H9 (cell line): ENCODE measurements around the gene NRCAM. TPM values are rescaled to one million over a fixed set of nuclear protein-coding genes. Genes with fewer than 3 reads are reported as not detected.

ENCODE experiments used
- DNase-seq: peaks from one replicate; pipeline ENCODE4 v3.0.0-alpha.2; 2017
- H2AFZ ChIP-seq: one replicate; pipeline ENCODE4 v1.6.1; 2013; ENCODE audit warnings: mild to moderate bottlenecking, low read length, control low read depth, moderate library complexity
- H2AK5ac ChIP-seq: 2 replicates; pipeline ENCODE4 v1.6.1; 2013; ENCODE audit warnings: low read length, control low read depth, mixed read lengths; ENCODE audit not compliant: insufficient read length
- H2BK120ac ChIP-seq: one replicate; pipeline ENCODE4 v1.6.1; 2013; ENCODE audit warnings: low read depth, mild to moderate bottlenecking, low read length, control low read depth, inconsistent platforms; ENCODE audit not compliant: poor library complexity, severe bottlenecking
- H2BK12ac ChIP-seq: 2 replicates; pipeline ENCODE4 v1.6.1; 2013; ENCODE audit warnings: low read length, control low read depth, mixed read lengths, low read depth; ENCODE audit not compliant: insufficient read length
- H2BK15ac ChIP-seq: 2 replicates; pipeline ENCODE4 v1.6.1; 2013; ENCODE audit warnings: low read depth, low read length, control low read depth
- H2BK20ac ChIP-seq: one replicate; pipeline ENCODE4 v1.6.1; 2013; ENCODE audit warnings: low read depth, mild to moderate bottlenecking, low read length, control low read depth, inconsistent platforms; ENCODE audit not compliant: poor library complexity, severe bottlenecking
- H2BK5ac ChIP-seq: 2 replicates; pipeline ENCODE4 v1.6.1; 2013; ENCODE audit warnings: low read length, control low read depth, mixed read lengths; ENCODE audit not compliant: insufficient read length
- H3K14ac ChIP-seq: 2 replicates; pipeline ENCODE4 v1.6.1; 2013; ENCODE audit warnings: low read length, control low read depth; ENCODE audit not compliant: insufficient read depth
- H3K18ac ChIP-seq: 2 replicates; pipeline ENCODE4 v1.6.1; 2013; ENCODE audit warnings: low read depth, mild to moderate bottlenecking, mixed read lengths, low read length, control low read depth; ENCODE audit not compliant: insufficient read length
- H3K23ac ChIP-seq: 2 replicates; pipeline ENCODE4 v1.6.1; 2013; ENCODE audit warnings: low read length, control low read depth, mixed read lengths, low read depth; ENCODE audit not compliant: insufficient read length
- H3K23me2 ChIP-seq: 2 replicates; pipeline ENCODE4 v1.6.1; 2013; ENCODE audit warnings: low read depth, mild to moderate bottlenecking, mixed read lengths, low read length, control low read depth; ENCODE audit not compliant: insufficient read length, poor library complexity, severe bottlenecking
- H3K27ac ChIP-seq: 2 replicates; pipeline ENCODE4 v1.5.1; 2013; ENCODE audit warnings: low read length, control low read depth, mixed read lengths, low read depth; ENCODE audit not compliant: insufficient read length
- H3K27me3 ChIP-seq: 2 replicates; pipeline ENCODE4 v1.6.1; 2013; ENCODE audit warnings: low read length, control low read depth, inconsistent platforms; ENCODE audit not compliant: insufficient read depth
- H3K4ac ChIP-seq: 2 replicates; pipeline ENCODE4 v1.6.1; 2013; ENCODE audit warnings: low read depth, mild to moderate bottlenecking, control low read depth, inconsistent platforms, low read length, moderate library complexity
- H3K4me1 ChIP-seq: 2 replicates; pipeline ENCODE4 v1.6.1; 2013; ENCODE audit warnings: low read length, control low read depth, inconsistent platforms; ENCODE audit not compliant: insufficient read depth
- H3K4me2 ChIP-seq: 2 replicates; pipeline ENCODE4 v1.6.1; 2013; ENCODE audit warnings: low read length, control low read depth, mixed read lengths; ENCODE audit not compliant: insufficient read length, insufficient read depth
- H3K56ac ChIP-seq: 2 replicates; pipeline ENCODE4 v1.6.1; 2013; ENCODE audit warnings: low read depth, mild to moderate bottlenecking, mixed read lengths, low read length, control low read depth; ENCODE audit not compliant: insufficient read length
- H3K79me1 ChIP-seq: 2 replicates; pipeline ENCODE4 v1.6.1; 2013; ENCODE audit warnings: low read depth, mild to moderate bottlenecking, moderate library complexity, low read length, control low read depth, inconsistent platforms; ENCODE audit not compliant: insufficient read depth, poor library complexity, severe bottlenecking
- H3K79me2 ChIP-seq: 2 replicates; pipeline ENCODE4 v1.6.1; 2013; ENCODE audit warnings: low read length, control low read depth, inconsistent platforms; ENCODE audit not compliant: insufficient read depth
- H3K9ac ChIP-seq: 2 replicates; pipeline ENCODE4 v1.6.1; 2013; ENCODE audit warnings: low read length, control low read depth, mixed read lengths; ENCODE audit not compliant: insufficient read length; ENCODE audit errors: extremely low read depth
- H3K9me3 ChIP-seq: one replicate; pipeline ENCODE4 v1.6.1; 2013; ENCODE audit warnings: low read depth, low read length, inconsistent platforms; ENCODE audit not compliant: control insufficient read depth
- H3T11ph ChIP-seq: one replicate; pipeline ENCODE4 v1.6.1; 2013; ENCODE audit warnings: mild to moderate bottlenecking, low read length, control low read depth, inconsistent platforms
- H4K20me1 ChIP-seq: one replicate; pipeline ENCODE4 v1.6.1; 2013; ENCODE audit not compliant: control insufficient read depth, insufficient read length, insufficient read depth
- H4K5ac ChIP-seq: 2 replicates; pipeline ENCODE4 v1.6.1; 2013; ENCODE audit warnings: low read depth, mild to moderate bottlenecking, mixed read lengths, low read length, control low read depth; ENCODE audit not compliant: insufficient read length
- H4K8ac ChIP-seq: replicated peaks from 2 replicates; pipeline ENCODE4 v1.6.1; 2013; ENCODE audit warnings: low read length, control low read depth, mixed read lengths, low read depth; ENCODE audit not compliant: insufficient read length
- H4K91ac ChIP-seq: 2 replicates; pipeline ENCODE4 v1.6.1; 2013; ENCODE audit warnings: low read depth, mild to moderate bottlenecking, moderate library complexity, mixed read lengths, low read length, control low read depth; ENCODE audit not compliant: insufficient read length
- H3K27ac Mint-ChIP-seq, 3 experiments: 2 replicates in 2 of 3; 3 replicates in 1 of 3; pipeline ENCODE4 v1.8.0; 2020 to 2021; ENCODE audit warnings: mixed read lengths in 3 of 3, mild to moderate bottlenecking in 1 of 3, moderate library complexity in 1 of 3
- H3K27me3 Mint-ChIP-seq: 2 replicates; pipeline ENCODE4 v1.8.0; 2021; ENCODE audit warnings: low read depth, mild to moderate bottlenecking, moderate library complexity, mixed read lengths
- H3K36me3 Mint-ChIP-seq, 3 experiments: 2 replicates in 2 of 3; 3 replicates in 1 of 3; pipeline ENCODE4 v1.8.0; 2020 to 2021; ENCODE audit warnings: low read depth in 3 of 3, mixed read lengths in 3 of 3; ENCODE audit not compliant: insufficient read depth in 1 of 3
- H3K4me1 Mint-ChIP-seq, 2 experiments: 2 replicates each; pipeline ENCODE4 v1.8.0; 2020; ENCODE audit warnings: mixed read lengths in 2 of 2
- H3K4me3 Mint-ChIP-seq, 2 experiments: 2 replicates in 1 of 2; 3 replicates in 1 of 2; pipeline ENCODE4 v1.8.0; 2020 to 2021; ENCODE audit warnings: mild to moderate bottlenecking in 2 of 2, mixed read lengths in 2 of 2, moderate library complexity in 1 of 2
- H3K9me3 Mint-ChIP-seq, 2 experiments: 2 replicates in 1 of 2; 3 replicates in 1 of 2; pipeline ENCODE4 v1.8.0; 2020; ENCODE audit warnings: mild to moderate bottlenecking in 2 of 2, mixed read lengths in 2 of 2, moderate library complexity in 1 of 2
- WGBS: extraction: QIAGEN DNeasy Blood & Tissue Kit; methylation state at CpG from one replicate; pipeline ENCODE4 v1.1.7; 2013; ENCODE audit warnings: missing lambda C conversion rate, low lambda C conversion rate, mixed read lengths; ENCODE audit not compliant: insufficient read length; ENCODE audit errors: extremely low coverage; 5-methylcytosine and 5-hydroxymethylcytosine counted together
- total RNA-seq: library from RNA; stranded (reverse); gene quantifications from 2 replicates; pipeline ENCODE4 v1.2.1, GENCODE V29; 2021
- TF ChIP-seq, protein P1 (sequence below): fragments of 200-600 bp; sonication (generic); conservative IDR thresholded peaks from 3 replicates; pipeline ENCODE4 v1.8.0; 2021; ENCODE audit warnings: antibody characterized with exemption, mild to moderate bottlenecking

The NRCAM gene
- total RNA-seq, 1 experiment from 2014 or later = 2.3 TPM

- H3K79me2 ChIP-seq = no peaks in the 10 kb centered on the region
- H4K91ac ChIP-seq = no peak overlapping the region
- no peak overlapping the region for H4K8ac ChIP-seq
- H2AFZ ChIP-seq = no peak overlapping the region
- H3K27me3 ChIP-seq = no peaks in the 10 kb centered on the region
- Mint-ChIP-seq H3K36me3 (no peaks in the 10 kb centered on the region), H3K4me1 (peaks cover 12 to 19% of the 10 kb centered on the region in 2 experiments), H3K27me3 (no peaks in the 10 kb centered on the region), H3K9me3 (no peaks in the 10 kb centered on the region), H3K27ac (no peak overlapping the region; a peak in 1 of 7 replicates), H3K4me3 (no peak overlapping the region)
- H3K4me2 ChIP-seq = no peak overlapping the region
- DNase-seq = no peak
- no peak overlapping the region for H4K5ac ChIP-seq
- no peak overlapping the region for H3K4ac ChIP-seq
- H2BK12ac ChIP-seq = no peak overlapping the region
- no peak overlapping the region for H3T11ph ChIP-seq
- TF ChIP-seq, protein P1, sequence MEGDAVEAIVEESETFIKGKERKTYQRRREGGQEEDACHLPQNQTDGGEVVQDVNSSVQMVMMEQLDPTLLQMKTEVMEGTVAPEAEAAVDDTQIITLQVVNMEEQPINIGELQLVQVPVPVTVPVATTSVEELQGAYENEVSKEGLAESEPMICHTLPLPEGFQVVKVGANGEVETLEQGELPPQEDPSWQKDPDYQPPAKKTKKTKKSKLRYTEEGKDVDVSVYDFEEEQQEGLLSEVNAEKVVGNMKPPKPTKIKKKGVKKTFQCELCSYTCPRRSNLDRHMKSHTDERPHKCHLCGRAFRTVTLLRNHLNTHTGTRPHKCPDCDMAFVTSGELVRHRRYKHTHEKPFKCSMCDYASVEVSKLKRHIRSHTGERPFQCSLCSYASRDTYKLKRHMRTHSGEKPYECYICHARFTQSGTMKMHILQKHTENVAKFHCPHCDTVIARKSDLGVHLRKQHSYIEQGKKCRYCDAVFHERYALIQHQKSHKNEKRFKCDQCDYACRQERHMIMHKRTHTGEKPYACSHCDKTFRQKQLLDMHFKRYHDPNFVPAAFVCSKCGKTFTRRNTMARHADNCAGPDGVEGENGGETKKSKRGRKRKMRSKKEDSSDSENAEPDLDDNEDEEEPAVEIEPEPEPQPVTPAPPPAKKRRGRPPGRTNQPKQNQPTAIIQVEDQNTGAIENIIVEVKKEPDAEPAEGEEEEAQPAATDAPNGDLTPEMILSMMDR = no peak
- H3K56ac ChIP-seq = no peak overlapping the region
- WGBS = no CpG with 5 or more reads among the region's 2 CpGs
- no peak overlapping the region for H2AK5ac ChIP-seq
- no peak overlapping the region for H3K27ac ChIP-seq
- no peak overlapping the region for H2BK120ac ChIP-seq
- H3K18ac ChIP-seq = no peak overlapping the region
- H3K9me3 ChIP-seq = no peaks in the 10 kb centered on the region
- no peak overlapping the region for H3K9ac ChIP-seq
- peaks cover 6% of the 10 kb centered on the region; the same call in 1 of the 2 replicates for H3K4me1 ChIP-seq
- no peak overlapping the region for H2BK5ac ChIP-seq
- no peaks in the 10 kb centered on the region for H3K23me2 ChIP-seq
- H3K23ac ChIP-seq = no peak overlapping the region
- no peaks in the 10 kb centered on the region for H4K20me1 ChIP-seq
- no peak overlapping the region for H2BK15ac ChIP-seq
- no peaks in the 10 kb centered on the region for H3K79me1 ChIP-seq
- H2BK20ac ChIP-seq = no peak overlapping the region
- H3K14ac ChIP-seq = no peak overlapping the region
These were observed 38.3 kb downstream of the NRCAM start for GRCh38 chr7:108417926-108418325.
